SH-SY5Y (cell line): ENCODE measurements around the gene CKS2.

Experiments used
- GATA2 ChIP-seq: IDR thresholded peaks from 2 replicates; pipeline ENCODE4 v1.6.1; 2011; ENCODE audit warnings: mild to moderate bottlenecking, low read depth, low read length
- GATA3 ChIP-seq: IDR thresholded peaks from 2 replicates; pipeline ENCODE4 v1.6.1; 2011; ENCODE audit warnings: low read depth, mild to moderate bottlenecking, low read length, moderate library complexity

GRCh38 chr9:89353989-89354388, 43.0 kb downstream of the CKS2 start:
- TF ChIP-seq GATA2 (no peak), GATA3 (no peak)
